ENCODE measurements around the gene KIAA1671. TPM values are rescaled to one million over a fixed set of nuclear protein-coding genes. Genes with fewer than 3 reads are reported as not detected.
"Not testable (repeated sequence)": the region's sequence is repeated elsewhere in the genome, so short reads cannot be mapped to it uniquely, and the experiment has no call there.

KIAA1671 gene
- total and polyA plus RNA-seq, 9 of the 15 experiments (the other 6 are each of a cell fraction or from before 2014, with no cell fraction given), result under 0.01 to 0.11 (median 0.02) TPM; not detected in 5

DNA sequence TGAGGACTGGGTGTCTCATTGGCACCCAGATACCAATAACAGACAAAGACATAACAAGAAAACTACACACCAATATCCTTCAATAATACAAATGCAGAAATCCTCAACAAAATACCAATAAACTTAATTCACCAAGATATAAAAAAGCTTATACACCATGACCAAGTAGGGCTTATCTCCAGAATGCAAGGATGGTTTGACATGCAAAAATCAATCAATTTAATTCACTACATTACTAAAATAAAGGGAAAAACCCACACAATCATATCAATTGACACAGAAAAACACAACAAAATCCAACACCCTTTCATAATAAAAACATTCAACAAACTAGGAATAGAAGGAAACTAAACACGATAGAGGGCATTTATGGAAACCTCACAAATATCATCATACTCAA lies 46.6 kb upstream of the KIAA1671 start (continued):
- TF ChIP-seq MBD2 (IDR thresholded peaks at IDR 0.05; ENCODE audit: borderline replicate concordance, low read depth), result no peak
- TF ChIP-seq, protein P1, sequence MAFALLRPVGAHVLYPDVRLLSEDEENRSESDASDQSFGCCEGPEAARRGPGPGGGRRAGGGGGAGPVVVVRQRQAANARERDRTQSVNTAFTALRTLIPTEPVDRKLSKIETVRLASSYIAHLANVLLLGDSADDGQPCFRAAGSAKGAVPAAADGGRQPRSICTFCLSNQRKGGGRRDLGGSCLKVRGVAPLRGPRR (CRISPR knock-in tag; IDR thresholded peaks at IDR 0.05), result no peak
- TF ChIP-seq ZNF75A (CRISPR knock-in tag; IDR thresholded peaks at IDR 0.05), result no peak
- TF ChIP-seq ZFX (CRISPR knock-in tag; IDR thresholded peaks at IDR 0.05), result no peak
- TF ChIP-seq SMAD1 (IDR thresholded peaks at IDR 0.05; ENCODE audit: low read depth, low read length, partially characterized antibody), result no peak
- TF ChIP-seq, protein P2, sequence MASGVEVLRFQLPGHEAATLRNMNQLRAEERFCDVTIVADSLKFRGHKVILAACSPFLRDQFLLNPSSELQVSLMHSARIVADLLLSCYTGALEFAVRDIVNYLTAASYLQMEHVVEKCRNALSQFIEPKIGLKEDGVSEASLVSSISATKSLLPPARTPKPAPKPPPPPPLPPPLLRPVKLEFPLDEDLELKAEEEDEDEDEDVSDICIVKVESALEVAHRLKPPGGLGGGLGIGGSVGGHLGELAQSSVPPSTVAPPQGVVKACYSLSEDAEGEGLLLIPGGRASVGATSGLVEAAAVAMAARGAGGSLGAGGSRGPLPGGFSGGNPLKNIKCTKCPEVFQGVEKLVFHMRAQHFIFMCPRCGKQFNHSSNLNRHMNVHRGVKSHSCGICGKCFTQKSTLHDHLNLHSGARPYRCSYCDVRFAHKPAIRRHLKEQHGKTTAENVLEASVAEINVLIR (CRISPR knock-in tag; IDR thresholded peaks at IDR 0.05), result no peak
- TF ChIP-seq CBX5 (IDR thresholded peaks at IDR 0.05; ENCODE audit: borderline replicate concordance, low read depth), result no peak

DNA sequence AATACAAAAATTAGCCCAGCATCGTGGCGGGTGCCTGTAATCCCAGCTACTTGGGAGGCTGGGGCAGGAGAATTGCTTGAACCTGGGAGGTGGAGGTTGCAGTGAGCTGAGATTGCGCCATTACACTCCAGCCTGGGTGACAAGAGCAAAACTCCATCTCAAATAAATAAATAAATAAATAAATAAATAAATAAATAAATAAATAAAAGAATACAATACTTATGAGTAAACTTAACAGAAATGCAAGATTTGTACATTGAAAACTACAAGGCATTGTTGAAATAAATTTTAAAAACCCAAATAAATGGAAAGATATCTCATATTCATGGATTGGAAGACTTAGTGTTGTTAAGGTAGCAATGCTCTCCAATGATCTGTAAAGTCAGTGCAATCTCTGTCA lies 45.4 kb upstream of the KIAA1671 start:
- FAIRE-seq; H4K20me1 ChIP-seq (replicated peaks; ENCODE audit: control insufficient read depth, insufficient read depth, low read length); DNase-seq (ENCODE audit: extremely low read depth in 1 of 4, low spot score in 3 of 4); H3K27me3 ChIP-seq (ENCODE audit: control insufficient read depth in 2 of 2, insufficient read depth in 2 of 2, low read length in 2 of 2); BruUV-seq (replicated peaks); H3K4me1 ChIP-seq (replicated peaks in 1 of 2; ENCODE audit: control insufficient read depth in 2 of 2, insufficient read depth in 2 of 2, low read length in 2 of 2); CTCF ChIA-PET (ENCODE audit: low intra/inter-chr PET ratio); in situ Hi-C loops (cut with MboI); intact Hi-C loops (cut with micrococcal nuclease); H3K9ac ChIP-seq (ENCODE audit: insufficient read depth in 1 of 2, low read depth in 2 of 2, low read length in 2 of 2); H3K9me1 ChIP-seq (ENCODE audit: control insufficient read depth, insufficient read depth, low read length); H3K4me3 ChIP-seq; H3K4me2 ChIP-seq (ENCODE audit: insufficient read depth, low read length); H3K79me2 ChIP-seq (ENCODE audit: control insufficient read depth, insufficient read depth, low read length); H3K36me3 ChIP-seq (ENCODE audit: control insufficient read depth, insufficient read depth, low read length); H3K27ac ChIP-seq (ENCODE audit: extremely low read depth, low read depth, low read length); ATAC-seq; H3K9me3 ChIP-seq (replicated peaks; ENCODE audit: control insufficient read depth, insufficient read depth, low read depth, low read length); H2AFZ ChIP-seq (ENCODE audit: low read depth, low read length): not testable (repeated sequence)
- WGBS (ENCODE audit: insufficient coverage, low coverage, missing lambda C conversion rate), result 0% methylated on average over 3 of the region's 3 CpGs
- POLR2A ChIA-PET, result interaction anchor here (0.6 kb wide), 1 partner anchor 12 kb away, joined by 3 read pairs; no protein-coding TSS in a partner anchor
